HL-60 (cell line): Measurements from ENCODE around the gene TRIM21.

Experiments
- CTCF ChIP-seq: IDR thresholded peaks from one replicate; pipeline ENCODE4 v1.5.1; 2011; ENCODE audit warnings: low read length, control low read depth, inconsistent platforms; ENCODE audit not compliant: insufficient read depth
- GABPA ChIP-seq: IDR thresholded peaks from 2 replicates; pipeline ENCODE4 v1.6.1; 2012; ENCODE audit warnings: low read depth
- POLR2AphosphoS5 ChIP-seq: IDR thresholded peaks from 2 replicates; pipeline ENCODE4 v1.6.1; 2012; ENCODE audit warnings: low read depth

GRCh38 chr11:4416306-4416705 lies 22.8 kb upstream of the TRIM21 start:
- TF ChIP-seq CTCF (no peak), POLR2AphosphoS5 (no peak), GABPA (no peak)
